Mesothelial cell of epicardium (in vitro differentiated cells): ENCODE results near the gene SNED1. TPM values are rescaled to one million over a fixed set of nuclear protein-coding genes. Genes with fewer than 3 reads are reported as not detected.
"Not testable (repeated sequence)": the region's sequence is repeated elsewhere in the genome, so short reads cannot be mapped to it uniquely, and the experiment has no call there.

Source experiments
- DNase-seq, 2 experiments: peaks; one replicate each; pipeline ENCODE4 v3.0.0; 2021; ENCODE audit warnings: low spot score in 2 of 2; ENCODE audit not compliant: unreplicated experiment in 2 of 2
- H3K27ac Mint-ChIP-seq: 2 replicates; pipeline ENCODE4 v1.8.0; 2021; ENCODE audit warnings: mixed read lengths
- H3K27me3 Mint-ChIP-seq: 2 replicates; pipeline ENCODE4 v1.8.0; 2021; ENCODE audit warnings: low read depth, mixed read lengths
- H3K36me3 Mint-ChIP-seq: 2 replicates; pipeline ENCODE4 v1.8.0; 2021; ENCODE audit warnings: mixed read lengths
- H3K4me1 Mint-ChIP-seq: 2 replicates; pipeline ENCODE4 v1.8.0; 2021; ENCODE audit warnings: mixed read lengths
- H3K4me3 Mint-ChIP-seq: 2 replicates; pipeline ENCODE4 v1.8.0; 2021; ENCODE audit warnings: mild to moderate bottlenecking, moderate library complexity, mixed read lengths
- H3K9me3 Mint-ChIP-seq: 2 replicates; pipeline ENCODE4 v1.8.0; 2021; ENCODE audit warnings: mixed read lengths
- total RNA-seq: library from RNA; stranded (reverse); gene quantifications from 3 replicates; pipeline ENCODE4 v1.2.1, GENCODE V29; 2021
- TF ChIP-seq, protein P1 (sequence below): fragments of 200-600 bp; sonication (generic); IDR thresholded peaks from one replicate; pipeline ENCODE4 v1.5.0; 2021; ENCODE audit warnings: antibody characterized with exemption; ENCODE audit not compliant: unreplicated experiment

The SNED1 gene
- total RNA-seq, 1 donor from 2014 or later, result 9.4 TPM

DNA sequence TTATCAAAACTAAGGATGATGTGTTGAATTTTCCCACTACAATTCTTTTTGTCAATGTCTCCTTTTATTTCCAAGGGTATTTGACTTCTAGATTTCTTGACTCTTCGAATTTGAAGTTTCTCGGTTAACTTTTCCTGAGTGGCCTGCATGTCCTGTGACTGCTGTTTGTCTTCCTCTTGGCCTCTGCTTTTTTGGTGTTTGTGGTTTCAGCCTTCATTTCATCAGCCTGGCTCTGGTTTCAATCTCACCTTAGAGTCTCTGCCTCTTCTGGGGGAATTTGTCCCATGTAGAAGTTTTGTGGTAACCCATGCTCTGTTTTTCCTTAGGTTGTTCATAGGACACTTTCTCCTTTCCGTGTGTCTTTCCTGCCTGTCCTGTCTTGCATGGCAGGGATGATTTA, 28.3 kb upstream of the SNED1 start:
- Mint-ChIP-seq H3K4me3 (no peak overlapping the region), H3K27ac (no peak overlapping the region), H3K27me3 (peaks cover 25% of the 10 kb centered on the region), H3K4me1 (no peaks in the 10 kb centered on the region), H3K9me3 (peaks cover 10% of the 10 kb centered on the region), H3K36me3 (no peaks in the 10 kb centered on the region)
- no peak for DNase-seq
- TF ChIP-seq, protein P1, sequence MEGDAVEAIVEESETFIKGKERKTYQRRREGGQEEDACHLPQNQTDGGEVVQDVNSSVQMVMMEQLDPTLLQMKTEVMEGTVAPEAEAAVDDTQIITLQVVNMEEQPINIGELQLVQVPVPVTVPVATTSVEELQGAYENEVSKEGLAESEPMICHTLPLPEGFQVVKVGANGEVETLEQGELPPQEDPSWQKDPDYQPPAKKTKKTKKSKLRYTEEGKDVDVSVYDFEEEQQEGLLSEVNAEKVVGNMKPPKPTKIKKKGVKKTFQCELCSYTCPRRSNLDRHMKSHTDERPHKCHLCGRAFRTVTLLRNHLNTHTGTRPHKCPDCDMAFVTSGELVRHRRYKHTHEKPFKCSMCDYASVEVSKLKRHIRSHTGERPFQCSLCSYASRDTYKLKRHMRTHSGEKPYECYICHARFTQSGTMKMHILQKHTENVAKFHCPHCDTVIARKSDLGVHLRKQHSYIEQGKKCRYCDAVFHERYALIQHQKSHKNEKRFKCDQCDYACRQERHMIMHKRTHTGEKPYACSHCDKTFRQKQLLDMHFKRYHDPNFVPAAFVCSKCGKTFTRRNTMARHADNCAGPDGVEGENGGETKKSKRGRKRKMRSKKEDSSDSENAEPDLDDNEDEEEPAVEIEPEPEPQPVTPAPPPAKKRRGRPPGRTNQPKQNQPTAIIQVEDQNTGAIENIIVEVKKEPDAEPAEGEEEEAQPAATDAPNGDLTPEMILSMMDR, result no peak

DNA sequence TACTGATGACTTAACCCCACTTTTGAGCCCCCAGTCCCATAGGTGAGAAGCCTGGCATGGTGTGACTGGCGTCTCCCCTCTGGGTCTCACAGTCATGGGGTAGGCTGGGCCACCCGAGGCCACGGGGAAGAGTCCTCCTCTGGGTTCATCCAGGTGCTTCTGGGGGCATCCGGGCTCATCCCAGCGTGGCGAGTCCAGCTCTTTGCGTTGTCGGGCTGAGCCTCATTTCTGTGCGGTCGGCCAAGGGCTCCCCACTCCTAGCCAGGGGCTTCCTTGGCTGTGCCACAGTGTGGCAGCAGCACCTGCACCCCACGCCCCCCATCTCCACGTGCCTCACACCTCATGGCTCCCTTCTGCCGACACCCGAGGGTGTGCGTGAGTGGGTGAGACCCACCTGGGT, 27.6 kb upstream of the SNED1 start:
- DNase-seq, result no peak
- H3K36me3 Mint-ChIP-seq, result no peaks in the 10 kb centered on the region
- TF ChIP-seq, protein P1, result no peak
- no peak overlapping the region for H3K4me3 Mint-ChIP-seq
- H3K27ac Mint-ChIP-seq, result no peak overlapping the region
- H3K4me1 Mint-ChIP-seq, result no peaks in the 10 kb centered on the region
- peaks cover 30% of the 10 kb centered on the region for H3K27me3 Mint-ChIP-seq
- peaks cover 10% of the 10 kb centered on the region for H3K9me3 Mint-ChIP-seq

DNA sequence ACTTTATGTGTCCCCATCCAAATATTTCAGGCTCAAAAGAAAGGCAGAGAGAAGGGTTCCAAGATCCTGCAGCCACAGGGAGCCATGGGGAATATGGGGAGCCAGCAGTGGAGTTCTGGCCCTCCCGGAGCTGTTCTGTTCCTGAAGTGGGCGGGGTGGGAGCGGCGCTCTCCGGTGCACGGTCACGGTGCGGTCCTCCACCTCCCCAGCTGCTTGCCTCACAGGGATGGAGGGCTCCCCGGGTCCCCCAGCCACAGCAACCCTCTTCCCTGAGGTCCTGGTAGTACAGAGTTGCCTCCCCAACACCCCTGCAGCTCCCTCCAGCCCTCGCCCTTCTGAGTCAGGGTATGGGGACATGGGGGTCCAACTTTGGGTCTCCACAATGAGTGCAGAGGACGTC, 26.2 kb upstream of the SNED1 start:
- TF ChIP-seq, protein P1, result no peak
- DNase-seq, result no peak

DNA sequence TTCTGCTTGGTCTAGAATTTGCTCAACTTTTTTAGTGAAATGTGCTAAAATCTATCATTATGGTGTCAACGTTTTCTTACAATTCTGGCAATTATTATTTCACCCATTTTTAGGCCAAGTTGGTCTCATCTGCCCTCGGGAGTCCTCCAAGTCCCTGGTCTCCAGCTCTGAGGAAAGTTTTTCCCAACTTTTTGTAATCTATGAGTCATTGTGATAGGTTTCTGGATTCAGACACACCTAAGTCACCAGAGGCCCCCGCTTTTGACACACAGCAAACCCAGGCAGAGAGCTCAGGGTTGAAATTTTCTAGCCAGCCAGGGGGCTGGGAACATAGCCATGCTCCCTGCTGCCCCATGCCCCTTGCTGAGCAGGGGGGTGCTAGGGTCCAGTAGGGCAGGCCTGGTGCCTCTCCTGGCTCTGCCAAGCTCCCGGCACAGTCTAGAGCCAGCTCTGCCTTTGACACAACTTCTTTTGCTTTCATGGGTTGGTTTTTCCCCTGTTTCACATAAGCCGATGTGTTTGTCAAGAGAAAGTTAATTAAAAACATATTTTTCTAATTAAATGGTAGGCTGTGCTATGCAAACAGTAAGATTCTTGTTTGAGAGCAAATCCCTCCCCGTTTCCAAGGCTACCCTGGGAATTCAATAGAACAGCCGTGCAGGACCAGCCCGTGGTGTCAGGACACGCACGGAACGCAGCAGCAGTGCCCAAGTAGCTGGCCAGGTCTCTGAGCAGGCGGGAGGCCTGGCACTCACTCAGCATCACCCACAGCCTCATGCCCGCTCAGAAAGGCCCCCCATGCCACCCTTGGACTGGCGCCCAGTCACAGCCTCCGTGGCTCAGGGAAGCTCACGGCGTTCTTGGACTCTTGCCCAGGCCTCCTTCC, 25.5 kb upstream of the SNED1 start:
- Mint-ChIP-seq H3K36me3 (no peaks in the 10 kb centered on the region), H3K4me3 (no peak overlapping the region), H3K4me1 (no peaks in the 10 kb centered on the region), H3K27me3 (peaks cover 30% of the 10 kb centered on the region), H3K9me3 (peaks cover 10% of the 10 kb centered on the region), H3K27ac (no peak overlapping the region)
- DNase-seq, result no peak
- TF ChIP-seq, protein P1, result no peak

More for the DNA sequence above, 26.2 kb upstream of the SNED1 start:
- peaks cover 30% of the 10 kb centered on the region for H3K27me3 Mint-ChIP-seq
- no peak overlapping the region for H3K27ac Mint-ChIP-seq
- H3K4me1 Mint-ChIP-seq, result no peaks in the 10 kb centered on the region
- no peak overlapping the region for H3K4me3 Mint-ChIP-seq
- peaks cover 10% of the 10 kb centered on the region for H3K9me3 Mint-ChIP-seq
- no peaks in the 10 kb centered on the region for H3K36me3 Mint-ChIP-seq

DNA sequence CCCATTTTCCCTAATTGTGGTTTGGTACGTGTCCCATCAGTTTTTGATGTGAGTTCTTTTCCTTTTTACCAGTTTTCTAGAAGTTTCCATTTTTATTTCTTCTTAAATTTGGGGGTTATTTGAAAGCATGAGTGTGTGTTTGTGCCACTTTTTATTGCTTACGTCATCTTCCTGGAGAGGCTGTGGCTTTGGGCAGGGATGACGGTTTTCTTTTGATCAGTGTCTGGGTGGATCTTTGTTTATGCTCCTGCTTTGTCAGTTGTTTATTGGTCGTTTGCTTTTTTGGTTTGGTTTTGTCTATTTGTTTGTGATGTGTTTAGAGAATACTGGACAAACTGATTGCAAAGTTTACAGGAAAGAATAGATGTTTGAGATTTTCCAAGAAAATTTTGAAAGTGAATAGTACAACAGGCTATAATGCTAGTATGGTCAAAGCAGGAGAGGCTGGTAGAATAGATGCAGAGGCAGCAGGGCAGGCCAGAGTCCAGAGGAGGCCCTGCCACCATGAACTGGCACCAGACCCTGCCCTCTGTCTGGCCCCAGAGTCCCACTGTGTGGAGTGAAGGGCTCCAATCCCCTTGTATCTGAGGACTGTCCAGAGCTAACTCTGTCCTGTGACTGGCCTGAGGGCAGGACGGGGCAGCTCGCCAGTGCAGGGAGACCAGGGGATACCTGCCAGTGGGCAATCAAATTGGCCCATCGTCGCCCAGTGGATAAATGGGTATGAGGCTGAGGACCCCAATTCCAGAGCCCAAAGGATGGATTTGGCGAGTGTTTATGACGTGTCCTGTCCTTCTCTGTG, 23.4 kb upstream of the SNED1 start:
- no peak for DNase-seq
- Mint-ChIP-seq H3K27ac (no peak overlapping the region), H3K27me3 (peaks cover 30% of the 10 kb centered on the region), H3K4me1 (no peaks in the 10 kb centered on the region), H3K9me3 (peaks cover 10% of the 10 kb centered on the region), H3K36me3 (no peaks in the 10 kb centered on the region), H3K4me3 (no peak overlapping the region)
- TF ChIP-seq, protein P1, result no peak

DNA sequence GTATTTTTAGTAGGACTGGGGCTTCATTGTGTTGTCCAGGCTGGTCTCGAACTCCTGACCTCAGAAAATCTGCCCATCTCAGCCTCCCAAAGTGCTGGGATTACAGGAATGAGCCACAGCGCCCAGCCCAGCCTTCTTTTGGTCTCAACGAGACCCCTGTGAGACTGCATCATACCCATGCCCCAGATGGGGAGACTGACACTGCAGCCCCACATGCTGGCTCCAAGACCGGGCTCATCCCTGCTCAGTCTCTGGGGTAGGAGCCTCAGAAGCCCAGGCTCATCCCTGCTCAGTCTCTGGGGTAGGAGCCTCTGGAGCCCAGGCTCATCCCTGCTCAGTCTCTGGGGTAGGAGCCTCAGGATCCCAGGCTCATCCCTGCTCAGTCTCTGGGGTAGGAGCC, 22.5 kb upstream of the SNED1 start:
- H3K36me3 Mint-ChIP-seq, H3K9me3 Mint-ChIP-seq, DNase-seq, H3K27ac Mint-ChIP-seq, H3K4me1 Mint-ChIP-seq, H3K4me3 Mint-ChIP-seq: not testable (repeated sequence)
- H3K27me3 Mint-ChIP-seq, result peaks cover 30% of the 10 kb centered on the region
